Measurements from ENCODE around the gene NBEA.

The NBEA gene

DNA sequence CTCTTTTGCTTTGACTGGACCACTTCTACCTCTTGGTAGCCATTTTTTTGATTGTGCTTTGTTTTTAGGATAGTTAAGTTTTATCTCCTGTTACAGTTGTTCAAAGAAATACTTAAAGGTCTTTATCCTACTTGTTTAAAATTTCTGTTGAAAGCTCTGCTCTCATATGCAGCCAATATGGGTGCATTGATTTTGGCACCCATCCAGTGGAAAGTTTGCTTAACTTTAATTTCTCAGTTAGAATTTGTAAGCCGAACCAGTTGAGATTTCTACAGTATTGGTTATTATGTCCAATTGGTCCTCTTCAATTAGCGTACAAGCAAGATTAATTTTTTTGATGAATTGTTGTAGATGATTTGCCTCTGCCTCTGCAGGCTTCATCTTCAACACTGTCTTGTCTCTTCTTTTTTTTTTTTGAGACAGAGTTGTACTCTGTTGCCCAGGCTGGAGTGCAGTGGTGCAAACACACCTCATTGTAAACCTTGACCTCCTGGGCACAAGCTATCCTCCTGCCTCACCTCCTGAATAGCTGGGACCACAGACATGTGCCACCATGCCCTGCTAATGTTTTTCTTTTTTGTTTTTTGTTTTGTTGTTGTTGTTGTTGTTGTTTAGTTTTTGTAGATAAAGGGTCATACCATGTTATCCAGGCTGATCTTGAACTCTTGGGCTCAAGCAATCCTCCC is 469.1 kb downstream of the NBEA start:
- DNase-seq, result no peak

DNA sequence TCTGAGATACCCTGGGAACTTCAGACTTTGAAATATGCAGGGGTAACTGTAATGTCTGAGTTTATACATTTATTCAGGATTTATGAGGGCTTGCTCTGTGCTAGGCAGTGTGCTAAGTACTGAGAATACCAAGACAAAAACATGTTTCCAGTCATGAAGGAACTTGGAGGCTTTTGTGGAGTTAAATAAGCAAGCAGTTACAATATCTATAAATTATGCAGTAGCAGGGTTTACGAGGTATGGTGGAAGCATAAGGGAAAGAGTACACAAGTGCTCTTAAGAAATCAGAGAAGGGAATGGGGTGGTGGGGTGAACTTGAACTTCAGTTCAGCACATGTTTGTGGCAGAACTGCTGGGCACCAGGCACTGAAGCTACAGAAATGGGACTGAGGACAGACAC is 506.4 kb downstream of the NBEA start:
- DNase-seq, result no peak

DNA sequence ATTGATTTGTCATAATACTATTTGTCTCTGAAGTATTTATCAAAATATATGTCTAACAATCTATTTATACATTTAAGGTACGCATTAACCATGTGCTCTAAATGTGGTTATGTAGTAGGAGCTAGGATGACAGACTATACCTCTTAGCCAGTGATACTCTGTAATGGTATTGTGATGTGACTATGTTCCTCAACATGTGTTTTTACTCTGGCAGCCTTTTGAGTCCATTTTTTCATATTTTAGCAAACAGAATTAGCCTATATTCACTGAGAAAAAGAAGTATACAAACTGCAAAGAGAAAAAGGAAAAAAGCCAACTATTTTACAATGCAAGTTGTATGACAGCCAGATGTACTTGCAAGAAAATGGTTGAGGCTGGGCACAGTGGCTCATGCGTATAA is 507.8 kb downstream of the NBEA start:
- no peak for DNase-seq

DNA sequence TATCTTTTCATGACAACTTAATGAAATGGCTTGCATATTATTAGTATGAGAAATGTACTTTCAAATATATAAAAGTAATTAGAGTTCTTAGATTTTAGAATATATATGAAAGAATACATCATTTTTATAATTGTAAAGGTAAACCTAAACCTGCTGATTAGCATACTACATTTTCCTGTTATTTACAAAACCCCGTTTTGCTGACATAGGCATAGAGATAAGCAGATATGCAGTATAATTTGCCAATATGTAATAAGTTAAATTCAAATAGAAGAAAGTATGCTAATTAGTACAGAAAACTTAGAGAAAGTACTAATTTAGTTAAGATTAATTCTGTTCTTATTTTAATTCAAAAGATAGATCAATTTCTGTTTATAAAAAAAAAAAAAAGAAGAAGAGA is 513.0 kb downstream of the NBEA start:
- DNase-seq, result no peak

DNA sequence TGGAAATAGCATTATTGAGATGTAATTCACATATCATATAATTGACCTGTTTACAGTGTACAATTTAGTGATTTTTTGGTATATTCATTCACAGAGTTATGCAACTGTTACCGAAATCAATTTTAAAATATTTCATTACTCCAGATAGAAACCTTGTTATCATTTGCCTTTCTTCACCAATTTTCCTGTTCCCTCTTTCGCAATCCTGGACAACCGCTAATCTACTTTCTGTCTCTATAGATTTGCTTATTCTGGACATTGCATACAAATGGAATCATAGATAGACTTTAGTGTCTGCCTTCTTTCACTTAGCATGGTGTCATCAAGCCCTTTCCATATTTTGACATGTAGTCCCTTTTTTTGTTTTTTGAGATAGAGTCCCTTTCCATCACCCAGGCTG is 515.2 kb downstream of the NBEA start:
- no peak for DNase-seq

DNA sequence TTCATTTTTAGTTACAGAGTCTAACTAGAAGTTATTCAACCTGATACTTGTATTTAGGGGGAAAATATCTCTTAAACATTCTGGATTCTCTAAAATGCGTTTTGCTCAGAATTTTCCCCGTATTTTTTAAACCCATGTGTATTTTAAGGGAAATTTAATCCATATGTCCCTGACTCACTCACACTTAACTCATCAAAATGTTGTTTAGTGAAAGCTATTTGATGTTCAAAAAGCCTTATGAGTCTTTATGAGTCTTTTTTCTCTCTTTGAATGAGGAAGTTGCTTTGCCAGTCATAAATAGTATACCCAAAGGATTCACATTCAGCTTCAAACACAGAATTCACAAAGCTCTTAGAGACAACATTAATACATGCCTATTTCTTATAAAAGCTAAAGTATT is 518.0 kb downstream of the NBEA start:
- DNase-seq, result no peak

DNA sequence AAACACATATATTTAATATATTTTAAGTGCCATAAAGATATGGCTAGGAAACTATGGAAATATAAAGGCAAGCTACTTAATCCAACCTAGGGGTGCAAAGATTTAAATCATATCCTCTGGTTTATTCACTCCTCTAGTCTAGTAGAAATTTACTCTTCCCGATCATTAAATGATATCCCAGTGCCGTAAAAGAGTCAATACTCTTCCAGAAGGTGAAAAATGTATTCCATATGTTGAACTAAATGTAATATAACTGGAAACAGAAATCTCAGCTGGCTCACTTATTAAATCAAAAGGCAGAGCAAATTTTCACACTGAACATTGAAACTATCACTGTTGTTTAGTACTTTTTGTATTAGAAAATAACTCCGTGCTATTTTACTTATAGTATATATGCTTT is 523.3 kb downstream of the NBEA start:
- no peak for DNase-seq

DNA sequence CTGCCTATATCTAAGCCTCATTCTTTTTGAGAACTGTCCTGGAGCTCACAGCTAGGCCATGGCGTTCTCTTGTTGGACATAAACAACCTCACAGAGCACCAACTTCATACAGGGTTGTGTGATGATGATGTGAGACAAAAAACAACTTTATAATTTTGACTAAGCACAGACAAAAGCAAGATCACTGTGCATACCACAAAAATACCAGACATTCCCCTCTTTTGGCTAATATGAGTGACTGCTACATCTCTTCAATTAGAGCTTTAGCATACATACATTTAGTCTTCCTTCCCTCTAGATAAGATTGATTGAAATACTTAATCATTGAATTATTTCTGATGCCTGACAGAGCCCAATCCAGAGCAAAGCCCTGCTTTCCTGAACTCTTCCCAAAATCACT is 526.1 kb downstream of the NBEA start:
- no peak for DNase-seq

DNA sequence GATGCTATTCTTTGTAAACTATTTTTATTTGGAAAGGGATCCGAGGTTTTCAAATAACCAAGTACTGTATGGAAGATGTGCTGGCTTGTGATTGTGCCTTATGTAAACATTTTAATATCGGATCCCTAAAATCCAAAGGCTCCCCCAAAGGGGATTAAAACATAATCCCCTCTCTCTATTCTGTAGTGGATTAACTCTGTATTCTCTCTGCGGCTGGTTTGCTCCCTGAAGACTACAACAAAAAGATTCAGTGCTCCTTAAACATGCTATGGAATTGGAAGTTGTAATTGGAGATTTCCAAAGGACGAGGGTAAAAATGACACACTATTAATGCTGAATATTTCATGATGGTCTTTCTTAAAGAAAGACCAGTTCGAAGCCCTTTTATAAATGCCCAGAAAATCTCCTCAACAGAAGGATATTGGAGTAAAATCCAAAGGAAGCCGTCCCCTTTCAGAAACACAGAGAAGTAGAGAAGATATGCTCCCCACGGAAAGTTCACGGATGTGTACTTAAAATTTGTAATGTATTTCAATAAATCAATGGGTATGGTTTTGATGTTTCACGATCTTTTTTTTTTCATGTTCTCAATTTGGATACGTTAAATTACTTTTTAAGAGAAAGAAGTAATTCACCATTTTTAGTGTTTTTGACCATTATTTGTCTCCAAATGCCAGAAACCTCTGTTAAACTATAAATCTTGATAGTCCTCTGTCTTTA is 527.9 kb downstream of the NBEA start:
- no peak for DNase-seq

DNA sequence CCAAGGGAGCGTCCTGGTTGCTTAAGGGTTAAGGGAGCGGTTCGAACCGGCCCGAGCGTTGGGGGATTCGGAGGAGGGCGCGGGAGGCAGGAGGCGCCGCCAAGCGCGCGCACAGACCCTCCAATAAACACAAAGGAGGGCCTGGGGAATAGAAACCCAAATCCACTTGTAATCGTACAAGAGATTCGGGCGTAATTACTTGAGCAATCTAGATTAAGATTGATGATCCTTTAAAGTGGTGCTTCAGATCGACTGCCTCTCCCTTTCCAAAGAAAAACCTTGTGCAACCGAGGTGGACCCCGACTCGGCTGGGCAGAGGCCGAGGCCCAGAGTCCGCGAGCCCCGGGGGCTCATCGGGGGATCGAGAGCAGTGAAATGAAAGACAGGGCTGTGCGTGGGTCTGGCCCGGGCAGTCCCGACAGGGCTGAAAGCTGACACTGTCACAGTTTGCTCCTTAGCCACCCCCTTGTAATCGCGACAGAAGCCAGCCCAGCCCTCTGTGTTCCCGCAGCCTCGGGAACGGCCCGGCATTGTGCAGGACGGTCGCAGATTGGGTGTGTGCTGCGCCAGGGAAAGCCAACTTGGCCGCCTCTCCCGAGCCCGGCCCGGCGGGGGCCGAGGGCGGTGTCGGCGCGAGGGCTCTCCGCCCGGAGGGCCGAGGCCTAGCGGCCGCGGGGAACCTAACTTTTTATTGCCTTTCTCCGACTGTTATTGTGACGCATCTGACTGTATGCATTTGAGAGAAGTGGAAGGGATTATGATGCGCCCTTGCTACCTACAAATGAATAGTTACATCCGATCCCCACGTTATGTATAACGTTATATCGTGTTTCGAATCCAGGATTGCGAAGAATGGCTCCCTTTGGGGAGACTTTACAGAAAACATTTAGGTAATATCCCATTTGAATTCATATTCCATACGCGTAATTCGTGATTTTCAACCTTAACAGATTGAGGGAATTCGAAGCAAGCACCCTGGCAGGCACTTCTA is 528.9 kb downstream of the NBEA start:
- DNase-seq, result no peak

DNA sequence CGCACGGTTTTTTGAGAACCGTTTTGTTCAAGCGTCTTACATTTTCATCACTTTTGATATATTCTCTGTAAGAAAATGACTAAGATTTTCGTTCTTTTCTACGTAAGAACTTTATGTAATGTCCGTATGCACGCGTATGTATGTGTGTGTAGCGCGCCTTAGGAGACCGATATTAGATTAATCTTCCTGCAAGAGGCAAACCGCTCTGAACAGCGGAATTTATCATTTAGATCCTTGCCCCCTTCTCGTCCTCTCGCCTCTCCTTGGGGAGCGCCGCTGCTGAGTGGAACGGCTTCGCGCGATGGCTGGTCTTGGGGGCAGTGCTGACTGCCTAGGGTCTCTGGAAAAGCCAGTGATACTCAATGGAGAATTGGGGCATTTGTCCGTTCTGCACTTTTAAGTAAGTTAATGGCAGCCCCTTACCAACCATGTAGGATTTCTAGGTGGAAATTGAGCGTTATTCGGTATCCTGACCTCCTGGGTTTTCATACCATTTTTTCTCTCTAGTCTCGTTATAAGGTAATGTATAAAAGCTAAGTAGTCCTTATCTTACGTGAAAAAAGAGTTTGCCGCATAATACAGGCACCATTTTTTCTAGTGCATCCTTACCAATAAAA is 529.7 kb downstream of the NBEA start:
- no peak for DNase-seq

DNA sequence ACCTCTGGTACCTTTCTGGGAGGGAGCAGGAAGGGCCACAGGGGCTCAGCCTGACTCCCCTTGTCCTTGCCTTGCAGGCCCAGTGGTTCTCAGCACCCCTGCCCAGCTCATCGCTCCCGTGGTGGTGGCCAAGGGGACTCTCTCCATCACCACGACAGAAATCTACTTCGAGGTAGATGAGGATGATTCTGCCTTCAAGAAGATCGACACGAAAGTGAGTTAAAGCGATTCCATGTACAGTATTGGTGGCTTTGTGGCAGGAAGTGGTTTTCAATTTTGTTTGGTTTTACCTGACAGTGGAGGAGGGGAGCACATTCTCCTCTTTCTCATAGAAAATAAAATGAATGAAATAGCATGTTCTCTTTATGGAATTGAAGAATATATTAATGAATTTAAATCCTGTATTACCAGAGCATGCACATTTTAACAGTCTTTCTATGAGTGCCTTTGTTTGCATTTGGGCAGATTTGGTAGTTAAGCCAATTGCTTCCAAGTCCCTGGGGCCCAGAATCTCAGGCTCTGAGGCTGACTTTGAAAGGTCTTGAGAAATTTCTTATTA is 530.3 kb downstream of the NBEA start:
- no peak for DNase-seq

DNA sequence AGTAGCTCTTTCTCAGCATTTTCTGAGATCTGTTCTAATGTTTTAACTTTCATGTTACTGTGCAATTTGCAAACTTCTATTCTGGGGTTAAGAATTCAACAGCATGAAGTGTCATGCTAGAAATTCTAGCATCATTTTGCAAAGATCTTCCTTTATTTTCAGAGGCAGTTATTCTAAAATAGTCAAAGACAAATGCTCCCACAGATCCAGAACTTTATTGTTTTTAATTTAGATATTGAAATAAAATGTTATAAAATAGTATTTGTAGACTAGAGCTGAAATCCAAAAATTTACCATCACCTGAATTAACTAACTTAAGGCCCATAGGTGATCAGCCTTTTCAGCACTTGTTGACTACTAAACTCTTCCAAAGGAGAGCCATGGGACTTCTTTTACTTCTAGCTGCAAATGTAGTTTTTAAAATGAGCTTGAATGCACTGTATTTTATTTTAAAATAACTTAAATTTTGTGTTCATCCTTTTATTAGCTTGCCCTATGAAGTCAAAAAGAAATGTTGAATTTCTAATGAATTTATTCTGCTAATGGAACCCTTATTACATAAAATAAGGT is 531.2 kb downstream of the NBEA start:
- DNase-seq, result no peak

DNA sequence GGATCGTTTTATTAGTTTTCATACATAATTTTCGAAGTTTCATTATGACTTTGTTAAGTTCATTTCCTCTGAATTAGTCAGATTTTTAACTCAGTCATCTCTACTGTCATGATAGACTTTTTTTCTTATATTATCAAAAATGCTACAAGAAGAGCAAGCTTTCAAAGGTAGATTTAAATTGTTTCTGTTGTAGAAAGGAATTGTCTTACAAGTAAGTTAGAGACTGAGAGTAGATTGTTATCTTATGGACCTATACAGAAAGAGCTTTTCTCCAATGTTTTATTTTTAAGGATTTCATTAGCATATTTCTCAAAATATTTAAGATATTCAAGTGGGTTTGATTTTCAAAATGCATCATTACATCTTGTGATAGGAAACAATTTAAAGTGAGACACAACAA is 531.7 kb downstream of the NBEA start:
- DNase-seq, result no peak

DNA sequence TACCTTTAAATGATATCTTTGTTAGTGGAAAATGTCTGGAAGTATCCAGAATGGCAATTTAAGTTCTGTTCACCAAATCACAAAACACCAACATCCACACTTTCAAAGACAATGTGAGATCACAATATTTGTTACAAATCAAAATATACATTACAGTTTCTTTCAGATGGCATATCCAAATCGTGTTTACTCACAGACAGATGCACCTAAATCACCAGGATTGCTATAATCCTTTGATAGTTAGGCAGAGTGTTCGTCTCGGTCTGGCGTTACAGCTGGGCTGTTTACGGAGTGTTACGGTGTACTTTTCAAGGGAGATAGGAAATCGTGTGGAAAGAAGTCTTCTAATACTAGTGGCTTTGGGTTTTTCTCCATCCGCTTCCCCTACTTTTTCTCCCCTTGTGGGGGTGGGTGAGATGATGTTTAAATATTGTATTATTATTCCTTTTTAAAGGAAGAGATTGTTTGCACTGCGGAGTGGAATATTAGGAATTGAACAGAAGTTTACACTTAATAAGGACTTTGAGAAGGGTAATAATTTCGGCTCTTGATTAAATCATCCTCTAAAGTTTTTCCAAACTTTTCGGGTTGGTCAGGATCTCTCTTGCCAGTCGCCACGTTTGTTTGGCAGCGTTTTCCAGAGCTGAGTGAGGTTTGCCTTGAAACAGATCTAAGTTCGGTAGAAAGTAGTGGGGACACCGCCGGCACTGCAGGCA is 532.6 kb downstream of the NBEA start:
- DNase-seq, result no peak

DNA sequence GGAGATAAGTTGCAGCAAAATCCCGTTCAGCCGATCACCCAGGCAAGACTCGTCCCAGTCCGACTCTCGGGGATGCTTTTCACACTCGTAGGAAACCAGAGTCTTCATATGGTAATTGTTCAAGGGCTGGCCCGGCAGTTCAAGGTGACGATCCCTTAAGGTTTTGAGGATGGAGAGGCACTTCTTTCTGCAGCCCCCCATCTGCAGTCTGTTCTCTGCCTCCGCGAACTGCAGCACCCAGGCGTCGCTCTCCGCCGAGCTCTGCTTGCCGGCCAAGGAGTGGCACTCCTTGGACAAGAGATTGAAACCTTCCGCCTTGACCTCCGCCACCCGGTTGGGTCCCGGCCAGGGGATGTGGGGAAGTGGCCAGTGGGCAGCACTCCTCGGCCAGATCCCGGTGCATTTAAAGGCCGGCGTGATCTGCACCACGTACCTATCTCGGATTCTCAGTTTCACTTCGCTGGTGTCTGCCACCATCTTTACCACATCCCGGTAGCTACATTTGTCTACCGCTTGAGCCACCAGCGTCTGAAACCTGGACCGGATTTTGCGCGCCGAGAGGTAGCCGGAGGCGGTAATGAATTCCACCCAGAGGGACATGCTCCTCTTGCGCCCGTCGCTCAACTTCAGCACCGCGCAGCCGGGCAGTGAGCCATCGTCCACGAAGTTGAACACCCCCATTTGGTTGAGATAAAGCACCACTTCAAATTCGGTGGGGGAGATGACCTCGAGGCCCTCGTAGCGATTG is 533.3 kb downstream of the NBEA start:
- DNase-seq, result no peak

DNA sequence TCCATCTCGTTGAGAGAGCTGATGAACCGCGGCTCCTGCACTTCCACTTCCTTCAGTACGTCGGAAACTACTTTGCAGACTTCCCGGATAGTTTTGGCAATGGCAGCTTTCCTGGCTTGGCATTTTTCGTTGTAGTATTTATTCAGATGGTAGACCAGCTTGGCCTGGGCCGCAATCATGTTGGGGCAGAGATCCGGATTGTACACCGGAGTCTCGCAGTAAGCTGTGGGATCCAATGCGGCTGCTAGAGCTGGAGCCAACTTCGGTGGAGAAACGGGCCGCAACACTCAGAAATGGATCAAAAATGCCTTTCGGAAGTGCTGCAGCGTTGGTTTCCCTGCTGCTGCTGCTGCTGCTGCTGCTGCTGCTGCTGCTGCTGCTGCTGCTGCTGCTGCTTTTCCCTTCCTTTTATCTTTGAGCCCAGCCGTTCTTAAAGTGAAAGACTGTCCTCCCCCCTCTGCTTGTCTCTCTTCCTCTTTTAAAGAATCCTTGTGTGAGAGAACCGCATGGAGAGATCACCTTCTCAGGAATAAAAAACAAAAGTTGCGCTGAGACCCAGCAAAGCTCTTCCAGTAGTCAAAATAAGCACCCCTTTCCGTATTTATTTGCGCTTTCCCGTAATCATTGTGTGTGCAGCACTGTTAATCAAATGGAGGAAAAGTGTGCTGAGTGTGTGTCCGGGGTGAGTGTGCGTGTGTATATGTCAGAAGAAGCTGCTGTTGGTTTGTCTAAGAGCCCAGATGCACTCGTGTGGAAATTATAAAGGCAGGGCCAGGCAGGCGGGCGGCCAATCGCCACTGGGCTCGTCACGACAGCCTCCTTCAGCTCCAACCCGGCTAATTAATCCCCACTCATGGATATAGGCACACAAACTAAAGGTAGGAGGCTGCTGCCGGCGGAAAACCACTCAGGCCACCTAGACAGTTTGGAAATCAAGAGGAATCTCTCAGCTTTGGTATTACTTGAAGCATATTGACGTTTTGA is 534.2 kb downstream of the NBEA start, which contains the start of gene MAB21L1:
TSS of gene MAB21L1 (minus strand) at position 730 of the 984 bp plus-strand sequence. CDS start at position 179, 551 bp downstream.
- DNase-seq, result peak; percentile 54

DNA sequence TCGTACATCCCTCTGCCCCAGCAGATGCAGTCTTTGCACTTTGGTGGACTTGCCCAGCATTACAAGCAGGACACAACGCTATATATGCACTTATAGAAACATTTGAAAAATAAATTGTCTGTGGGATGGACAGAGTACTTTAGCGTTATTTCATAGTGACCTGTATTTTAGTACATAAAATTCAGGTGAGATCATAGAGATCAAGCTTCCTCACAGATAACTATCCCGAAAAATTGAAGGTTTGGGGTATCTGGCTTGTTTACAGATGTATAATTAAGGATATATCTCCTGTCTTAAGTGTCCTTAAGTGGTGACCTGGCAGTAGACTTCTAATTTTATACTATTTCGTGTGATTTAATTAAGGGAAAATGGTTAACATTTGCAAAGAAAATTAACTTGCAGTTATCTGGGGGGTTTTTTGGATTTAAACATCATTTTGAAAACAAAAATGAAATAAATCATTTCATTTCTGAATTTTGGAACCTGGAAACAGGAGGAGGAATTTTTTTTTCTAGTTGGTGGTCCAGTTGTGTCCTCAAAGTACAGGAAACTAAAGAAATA is 535.4 kb downstream of the NBEA start:
- DNase-seq, result no peak
